Measurements from ENCODE around the gene KRT9. TPM values are rescaled to one million over a fixed set of nuclear protein-coding genes. Genes with fewer than 3 reads are reported as not detected.

The KRT9 gene
- total RNA-seq, 4 donors from 2014 or later: 0.19 to 0.61 TPM; not detected in 2

DNA sequence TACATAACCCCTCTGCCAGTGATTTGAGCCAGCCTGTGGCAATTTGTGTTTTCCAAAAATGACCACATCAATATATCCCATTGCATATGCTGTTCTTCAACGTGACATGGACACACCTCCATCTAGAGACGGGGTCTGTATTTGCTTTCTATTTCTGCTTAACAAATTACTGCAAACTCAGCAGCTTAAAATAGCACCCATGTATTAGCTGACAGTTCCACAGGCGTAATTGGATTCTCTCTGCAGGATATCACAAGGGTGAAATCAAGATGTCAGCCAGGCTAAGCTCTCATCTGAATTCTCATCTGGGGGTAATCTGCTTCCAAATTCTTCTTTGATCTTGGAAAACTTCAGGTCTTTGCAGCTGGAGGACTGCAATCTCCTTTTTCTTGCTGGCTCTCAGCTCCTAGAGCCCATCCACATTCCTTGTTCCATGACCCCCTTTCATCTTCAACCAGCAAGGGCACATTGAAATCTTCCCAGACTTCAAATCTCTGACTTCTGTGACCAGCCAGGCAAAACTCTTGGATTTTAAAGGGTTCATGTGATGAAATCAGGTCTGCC, 8.2 kb downstream of the KRT9 start:
- no peak overlapping the region for H3K4me3 ChIP-seq
- H3K9me3 ChIP-seq: no peaks in the 10 kb centered on the region
- peaks cover 0 to 90% (median 2%) of the 10 kb centered on the region in 4 donors for H3K27me3 ChIP-seq
- H3K36me3 ChIP-seq: no peaks in the 10 kb centered on the region
- TF ChIP-seq, protein P1, sequence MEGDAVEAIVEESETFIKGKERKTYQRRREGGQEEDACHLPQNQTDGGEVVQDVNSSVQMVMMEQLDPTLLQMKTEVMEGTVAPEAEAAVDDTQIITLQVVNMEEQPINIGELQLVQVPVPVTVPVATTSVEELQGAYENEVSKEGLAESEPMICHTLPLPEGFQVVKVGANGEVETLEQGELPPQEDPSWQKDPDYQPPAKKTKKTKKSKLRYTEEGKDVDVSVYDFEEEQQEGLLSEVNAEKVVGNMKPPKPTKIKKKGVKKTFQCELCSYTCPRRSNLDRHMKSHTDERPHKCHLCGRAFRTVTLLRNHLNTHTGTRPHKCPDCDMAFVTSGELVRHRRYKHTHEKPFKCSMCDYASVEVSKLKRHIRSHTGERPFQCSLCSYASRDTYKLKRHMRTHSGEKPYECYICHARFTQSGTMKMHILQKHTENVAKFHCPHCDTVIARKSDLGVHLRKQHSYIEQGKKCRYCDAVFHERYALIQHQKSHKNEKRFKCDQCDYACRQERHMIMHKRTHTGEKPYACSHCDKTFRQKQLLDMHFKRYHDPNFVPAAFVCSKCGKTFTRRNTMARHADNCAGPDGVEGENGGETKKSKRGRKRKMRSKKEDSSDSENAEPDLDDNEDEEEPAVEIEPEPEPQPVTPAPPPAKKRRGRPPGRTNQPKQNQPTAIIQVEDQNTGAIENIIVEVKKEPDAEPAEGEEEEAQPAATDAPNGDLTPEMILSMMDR (IDR thresholded peaks at IDR 0.05): no peak
- TF ChIP-seq POLR2A (IDR thresholded peaks at IDR 0.05): no peak
- no peak for DNase-seq
- no peaks in the 10 kb centered on the region for H3K4me1 ChIP-seq
- H3K27ac ChIP-seq: no peak overlapping the region
- WGBS, 2 donors: 32 to 48% methylated on average over 3 of the region's 3 CpGs
- intact Hi-C loops (cut with DNase I): no loop called here

DNA sequence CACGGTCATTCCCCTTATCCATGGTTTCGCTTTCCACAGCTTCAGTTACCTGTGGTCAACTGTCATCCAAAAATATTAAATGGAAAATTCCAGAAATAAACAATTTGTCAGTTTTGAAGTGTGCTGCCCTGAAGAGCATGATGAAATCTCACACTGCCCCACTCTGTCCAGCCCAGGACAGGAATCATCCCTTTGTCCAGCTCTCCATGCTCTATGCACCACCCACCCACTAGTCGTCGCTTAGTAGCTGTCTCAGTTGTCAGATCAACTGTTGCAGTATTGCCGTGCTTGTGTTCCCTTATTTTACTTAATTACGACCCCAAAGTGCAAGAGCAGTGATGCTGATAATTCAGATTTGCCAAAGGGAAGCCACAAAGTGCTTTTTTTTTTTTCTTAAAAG, 10.3 kb downstream of the KRT9 start:
- DNase-seq: no peak

GRCh38 chr17:41559548-41559947, 12.3 kb downstream of the KRT9 start:
- no peak overlapping the region for H3K27ac ChIP-seq
- H3K36me3 ChIP-seq: no peaks in the 10 kb centered on the region
- WGBS, 2 donors: 92 to 94% methylated on average over 2 of the region's 2 CpGs
- H3K4me1 ChIP-seq: peaks cover 0 to 5% (median 4%) of the 10 kb centered on the region in 3 donors
- no peak overlapping the region for H3K4me3 ChIP-seq
- no peaks in the 10 kb centered on the region for H3K9me3 ChIP-seq
- TF ChIP-seq, protein P1 (IDR thresholded peaks at IDR 0.05): no peak
- no peak for TF ChIP-seq POLR2A (IDR thresholded peaks at IDR 0.05)
- DNase-seq: no peak
- intact Hi-C loops (cut with DNase I): loop anchor here (10.0 kb wide), 1 partner anchor 85 kb away; no protein-coding TSS in a partner anchor
- H3K27me3 ChIP-seq: peaks cover 0 to 74% (median 2%) of the 10 kb centered on the region in 4 donors

More for the DNA sequence above, 10.3 kb downstream of the KRT9 start:
- Histone ChIP-seq H3K27ac (no peak overlapping the region), H3K4me1 (no peaks in the 10 kb centered on the region), H3K9me3 (no peaks in the 10 kb centered on the region), H3K27me3 (peaks cover 0 to 82% (median 2%) of the 10 kb centered on the region in 4 donors), H3K36me3 (no peaks in the 10 kb centered on the region), H3K4me3 (no peak overlapping the region)
- intact Hi-C loops (cut with DNase I): no loop called here
- 64 to 72% methylated on average over 6 of the region's 6 CpGs for WGBS, 2 donors
- no peak for TF ChIP-seq POLR2A (IDR thresholded peaks at IDR 0.05)
- TF ChIP-seq, protein P1 (IDR thresholded peaks at IDR 0.05): no peak

DNA sequence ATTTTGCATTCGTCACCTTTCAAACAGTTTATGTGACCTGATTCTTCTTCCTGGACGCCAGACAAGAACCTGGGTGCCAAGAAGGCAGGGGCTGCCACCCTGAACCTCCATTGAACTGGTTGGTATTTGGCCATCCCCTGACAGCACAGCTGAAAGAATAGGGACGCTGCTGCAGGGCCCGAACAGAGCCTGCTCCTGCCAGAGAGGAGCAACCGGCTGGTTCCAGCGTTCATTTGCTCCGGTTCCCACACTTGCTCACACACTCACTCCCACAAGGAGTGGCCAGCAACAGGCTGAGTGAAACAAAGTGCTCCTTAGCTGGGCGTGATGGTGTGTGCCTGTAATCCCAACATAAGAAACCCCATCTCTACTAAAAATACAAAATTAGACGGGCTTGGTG, 14.9 kb downstream of the KRT9 start:
- Histone ChIP-seq H3K9me3 (no peaks in the 10 kb centered on the region), H3K36me3 (no peaks in the 10 kb centered on the region), H3K4me3 (no peak overlapping the region), H3K27ac (no peak overlapping the region), H3K27me3 (peaks cover 0 to 54% (median 2%) of the 10 kb centered on the region in 4 donors), H3K4me1 (peaks cover 0 to 12% (median 4%) of the 10 kb centered on the region in 3 donors)
- WGBS, 2 donors: 84 to 92% methylated on average over 2 to 9 of the region's 9 CpGs
- no peak for DNase-seq
- intact Hi-C loops (cut with DNase I): loop anchor here (10.0 kb wide), 1 partner anchor 88 kb away; no protein-coding TSS in a partner anchor
- TF ChIP-seq, protein P1 (IDR thresholded peaks at IDR 0.05): no peak
- no peak for TF ChIP-seq POLR2A (IDR thresholded peaks at IDR 0.05)

- TF ChIP-seq, protein P1 (IDR thresholded peaks at IDR 0.05): no peak
- TF ChIP-seq POLR2A (IDR thresholded peaks at IDR 0.05): no peak
- H3K36me3 ChIP-seq: no peaks in the 10 kb centered on the region
- peaks cover 0 to 12% (median 4%) of the 10 kb centered on the region in 3 donors for H3K4me1 ChIP-seq
- intact Hi-C loops (cut with DNase I): loop anchor here (10.0 kb wide), 1 partner anchor 88 kb away; no protein-coding TSS in a partner anchor
- H3K4me3 ChIP-seq: no peak overlapping the region
- 58 to 83% methylated on average over 2 to 5 of the region's 5 CpGs for WGBS, 2 donors
- peaks cover 0 to 48% (median 0%) of the 10 kb centered on the region in 4 donors for H3K27me3 ChIP-seq
- no peaks in the 10 kb centered on the region for H3K9me3 ChIP-seq
- no peak for DNase-seq
- H3K27ac ChIP-seq: no peak overlapping the region
Measured at GRCh38 chr17:41556306-41556705, 15.6 kb downstream of the KRT9 start.

All from esophagus squamous epithelium (tissue), 5 donors.